Natural killer cell (primary cell): ENCODE measurements around the gene FALEC. TPM values are rescaled to one million over a fixed set of nuclear protein-coding genes. Genes with fewer than 3 reads are reported as not detected.

Source experiments
- ATAC-seq, 3 donors: fragments of 150-1000 bp in 2 of 3; fragments of 200-7000 bp in 1 of 3; cut with Tn5 transposase; 1 replicate in 1 of 3; 2 replicates in 2 of 3; pipeline ENCODE4 v1.10.0; 2021; ENCODE audit warnings: mild to moderate bottlenecking in 2 of 3, moderate library complexity in 2 of 3
- DNase-seq, 2 donors: peaks; one replicate each; pipeline versions ENCODE4 v3.0.0 to v3.0.0-alpha.2; 2013 to 2021; ENCODE audit warnings: mixed read lengths in 1 of 2
- H3K27ac ChIP-seq: one replicate; pipeline ENCODE4 v1.5.1; 2013; ENCODE audit warnings: mild to moderate bottlenecking, low read length
- H3K27me3 ChIP-seq: one replicate; pipeline ENCODE4 v1.6.1; 2013; ENCODE audit warnings: low read length; ENCODE audit not compliant: control insufficient read depth, insufficient read depth
- H3K36me3 ChIP-seq: one replicate; pipeline ENCODE4 v1.6.1; 2013; ENCODE audit warnings: low read length; ENCODE audit not compliant: control insufficient read depth, insufficient read depth
- H3K4me1 ChIP-seq: one replicate; pipeline ENCODE4 v1.6.1; 2013; ENCODE audit warnings: low read length; ENCODE audit not compliant: control insufficient read depth, insufficient read depth
- H3K4me3 ChIP-seq: one replicate; pipeline ENCODE4 v1.5.1; 2013; ENCODE audit warnings: low read length
- H3K9me3 ChIP-seq: one replicate; pipeline ENCODE4 v1.6.1; 2013; ENCODE audit warnings: low read length; ENCODE audit not compliant: control insufficient read depth, insufficient read depth
- H3K27ac Mint-ChIP-seq, 2 donors: one replicate each; pipeline ENCODE4 v1.8.0; 2022; ENCODE audit warnings: mild to moderate bottlenecking in 2 of 2, mixed read lengths in 2 of 2, moderate library complexity in 1 of 2
- H3K27me3 Mint-ChIP-seq, 2 donors: one replicate each; pipeline ENCODE4 v1.8.0; 2022; ENCODE audit warnings: low read depth in 2 of 2, mixed read lengths in 2 of 2
- H3K36me3 Mint-ChIP-seq: one replicate; pipeline ENCODE4 v1.8.0; 2022; ENCODE audit warnings: mixed read lengths
- H3K4me1 Mint-ChIP-seq, 2 donors: one replicate each; pipeline ENCODE4 v1.8.0; 2022; ENCODE audit warnings: mixed read lengths in 2 of 2
- H3K4me3 Mint-ChIP-seq: one replicate; pipeline ENCODE4 v1.8.0; 2022; ENCODE audit warnings: mild to moderate bottlenecking, moderate library complexity, mixed read lengths
- H3K9me3 Mint-ChIP-seq, 2 donors: one replicate each; pipeline ENCODE4 v1.8.0; 2022; ENCODE audit warnings: mixed read lengths in 2 of 2
- WGBS: methylation state at CpG from one replicate; pipeline ENCODE4 v1.1.7; 2013; ENCODE audit warnings: missing lambda C conversion rate; ENCODE audit not compliant: insufficient coverage; 5-methylcytosine and 5-hydroxymethylcytosine counted together
- intact Hi-C: fragments of 100-400 bp; cut with micrococcal nuclease; formaldehyde crosslinking; loops from one replicate; pipeline ENCODE4 v1.14.2; 2022
- total RNA-seq, 4 donors: library from RNA; stranded (reverse); fragments of 120-200 nt in 1 of 4; gene quantifications; one replicate each; pipeline versions ENCODE4 v1.2.3 to v1.2.4, GENCODE V29; 2013 to 2022
- TF ChIP-seq, protein P1 (sequence below): fragments of 200-600 bp; IDR thresholded peaks from one replicate; pipeline ENCODE4 v1.8.0; 2022; ENCODE audit warnings: antibody characterized with exemption

The FALEC gene
- total RNA-seq, 3 donors from 2014 or later (not counting 1 experiment from before 2014, with no cell fraction given) = not detected

DNA sequence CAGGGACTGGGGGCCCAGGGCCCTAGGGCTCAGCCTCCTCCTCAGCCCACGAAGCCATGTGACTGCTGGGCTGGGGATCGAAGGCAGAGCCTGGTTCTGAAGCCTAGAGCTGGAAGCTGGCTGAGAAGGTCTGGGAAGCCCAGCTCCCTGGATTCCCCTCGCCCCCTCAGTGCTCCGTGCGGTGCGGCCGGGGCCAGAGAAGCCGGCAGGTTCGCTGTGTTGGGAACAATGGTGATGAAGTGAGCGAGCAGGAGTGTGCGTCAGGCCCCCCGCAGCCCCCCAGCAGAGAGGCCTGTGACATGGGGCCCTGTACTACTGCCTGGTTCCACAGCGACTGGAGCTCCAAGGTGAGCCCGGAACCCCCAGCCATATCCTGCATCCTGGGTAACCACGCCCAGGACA is 42.8 kb downstream of the FALEC start:
- no peaks in the 10 kb centered on the region for H3K36me3 ChIP-seq
- no peak overlapping the region for H3K4me3 Mint-ChIP-seq
- intact Hi-C loops = no loop called here
- peaks cover 43% of the 10 kb centered on the region for H3K4me1 ChIP-seq
- H3K9me3 Mint-ChIP-seq = no peaks in the 10 kb centered on the region
- no peaks in the 10 kb centered on the region for H3K36me3 Mint-ChIP-seq
- no peaks in the 10 kb centered on the region for H3K9me3 ChIP-seq
- TF ChIP-seq, protein P1, sequence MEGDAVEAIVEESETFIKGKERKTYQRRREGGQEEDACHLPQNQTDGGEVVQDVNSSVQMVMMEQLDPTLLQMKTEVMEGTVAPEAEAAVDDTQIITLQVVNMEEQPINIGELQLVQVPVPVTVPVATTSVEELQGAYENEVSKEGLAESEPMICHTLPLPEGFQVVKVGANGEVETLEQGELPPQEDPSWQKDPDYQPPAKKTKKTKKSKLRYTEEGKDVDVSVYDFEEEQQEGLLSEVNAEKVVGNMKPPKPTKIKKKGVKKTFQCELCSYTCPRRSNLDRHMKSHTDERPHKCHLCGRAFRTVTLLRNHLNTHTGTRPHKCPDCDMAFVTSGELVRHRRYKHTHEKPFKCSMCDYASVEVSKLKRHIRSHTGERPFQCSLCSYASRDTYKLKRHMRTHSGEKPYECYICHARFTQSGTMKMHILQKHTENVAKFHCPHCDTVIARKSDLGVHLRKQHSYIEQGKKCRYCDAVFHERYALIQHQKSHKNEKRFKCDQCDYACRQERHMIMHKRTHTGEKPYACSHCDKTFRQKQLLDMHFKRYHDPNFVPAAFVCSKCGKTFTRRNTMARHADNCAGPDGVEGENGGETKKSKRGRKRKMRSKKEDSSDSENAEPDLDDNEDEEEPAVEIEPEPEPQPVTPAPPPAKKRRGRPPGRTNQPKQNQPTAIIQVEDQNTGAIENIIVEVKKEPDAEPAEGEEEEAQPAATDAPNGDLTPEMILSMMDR = no peak
- DNase-seq (no peak), ATAC-seq (no peak)
- WGBS = 87% methylated on average over 15 of the region's 15 CpGs
- H3K27me3 Mint-ChIP-seq = no peaks in the 10 kb centered on the region
- no peak overlapping the region for H3K4me3 ChIP-seq
- H3K27ac ChIP-seq = no peak overlapping the region
- peaks cover 32 to 43% of the 10 kb centered on the region in 2 donors for H3K4me1 Mint-ChIP-seq
- no peaks in the 10 kb centered on the region for H3K27me3 ChIP-seq
- no peak overlapping the region for H3K27ac Mint-ChIP-seq

GRCh38 chr1:150558761-150559655 is 43.5 kb downstream of the FALEC start:
- Histone ChIP-seq H3K27me3 (no peaks in the 10 kb centered on the region), H3K9me3 (no peaks in the 10 kb centered on the region), H3K4me1 (peaks cover 50% of the 10 kb centered on the region), H3K36me3 (no peaks in the 10 kb centered on the region), H3K4me3 (no peak overlapping the region), H3K27ac (no peak overlapping the region)
- DNase-seq = no peak
- Mint-ChIP-seq H3K9me3 (no peaks in the 10 kb centered on the region), H3K27ac (no peak overlapping the region), H3K4me3 (no peak overlapping the region), H3K36me3 (no peaks in the 10 kb centered on the region), H3K27me3 (no peaks in the 10 kb centered on the region), H3K4me1 (peaks cover 39 to 50% of the 10 kb centered on the region in 2 donors)
- intact Hi-C loops = no loop called here
- TF ChIP-seq, protein P1 = no peak
- 90% methylated on average over 28 of the region's 28 CpGs for WGBS
- ATAC-seq = no peak

GRCh38 chr1:150559656-150560010 is 44.1 kb downstream of the FALEC start:
- DNase-seq (no peak), ATAC-seq (no peak)
- no peaks in the 10 kb centered on the region for H3K27me3 Mint-ChIP-seq
- H3K4me3 Mint-ChIP-seq = no peak overlapping the region
- WGBS = 76% methylated on average over 8 of the region's 10 CpGs
- Histone ChIP-seq H3K9me3 (no peaks in the 10 kb centered on the region), H3K36me3 (no peaks in the 10 kb centered on the region), H3K27ac (no peak overlapping the region), H3K4me1 (peaks cover 56% of the 10 kb centered on the region), H3K4me3 (no peak overlapping the region), H3K27me3 (no peaks in the 10 kb centered on the region)
- peaks cover 44 to 57% of the 10 kb centered on the region in 2 donors for H3K4me1 Mint-ChIP-seq
- no peaks in the 10 kb centered on the region for H3K9me3 Mint-ChIP-seq
- TF ChIP-seq, protein P1 = no peak
- intact Hi-C loops = loop anchor here (5.0 to 10.0 kb wide), 6 partner anchors 138 to 598 kb away; partner anchors contain the start of genes ANP32E, CTSS, GOLPH3L and RPRD2
- peak overlapping the region; percentile 98 to 99 for H3K27ac Mint-ChIP-seq
- no peaks in the 10 kb centered on the region for H3K36me3 Mint-ChIP-seq
